Iris pigment epithelial cell (primary cell): ENCODE data around the gene HADH.
A peak's percentile ranks its signal among the peaks of the same experiment; 100 is the strongest.
"Not testable (repeated sequence)": the region's sequence is repeated elsewhere in the genome, so short reads cannot be mapped to it uniquely, and the experiment has no call there.

Experiments
- DNase-seq: peaks from one replicate; pipeline ENCODE4 v3.0.0-alpha.2; 2011; ENCODE audit warnings: low read depth

The HADH gene

GRCh38 chr4:107996949-107997788 is 7.5 kb downstream of the HADH start:
- DNase-seq, result peak; percentile 26

GRCh38 chr4:107997794-107998193 is 8.1 kb downstream of the HADH start:
- no peak for DNase-seq

- DNase-seq, result peak; percentile 63
Observed at GRCh38 chr4:107999932-108000539, 10.3 kb downstream of the HADH start.

GRCh38 chr4:108001540-108002135 is 11.9 kb downstream of the HADH start:
- peak; percentile 15 for DNase-seq

- DNase-seq, result no peak
Observed at GRCh38 chr4:108003982-108004515, 14.4 kb downstream of the HADH start.

- no peak for DNase-seq
Observed at GRCh38 chr4:108004646-108005045, 15.0 kb downstream of the HADH start.

GRCh38 chr4:108005807-108006206 is 16.1 kb downstream of the HADH start:
- no peak for DNase-seq

GRCh38 chr4:108006361-108006760 is 16.7 kb downstream of the HADH start:
- DNase-seq, result no peak

GRCh38 chr4:108007984-108008383 is 18.3 kb downstream of the HADH start:
- DNase-seq, result no peak

- peak; percentile 31 for DNase-seq
Observed at GRCh38 chr4:108008721-108009120, 19.0 kb downstream of the HADH start.

GRCh38 chr4:108010167-108010566 is 20.5 kb downstream of the HADH start:
- peak; percentile 73 for DNase-seq

- DNase-seq, result not testable (repeated sequence)
Observed at GRCh38 chr4:108012382-108012781, 22.7 kb downstream of the HADH start.

GRCh38 chr4:108013327-108013726 is 23.6 kb downstream of the HADH start:
- DNase-seq, result no peak

GRCh38 chr4:108013955-108014354 is 24.3 kb downstream of the HADH start:
- no peak for DNase-seq

GRCh38 chr4:108018040-108018883 is 28.6 kb downstream of the HADH start:
- DNase-seq, result peak; percentile 75

- DNase-seq, result no peak
Observed at GRCh38 chr4:108018884-108019187, 29.1 kb downstream of the HADH start.

- DNase-seq, result no peak
Observed at GRCh38 chr4:108024085-108024877, 34.6 kb downstream of the HADH start.

GRCh38 chr4:108024878-108025165 is 35.1 kb downstream of the HADH start:
- DNase-seq, result no peak

- DNase-seq, result no peak
Observed at GRCh38 chr4:108029016-108029720, 39.5 kb downstream of the HADH start.

GRCh38 chr4:108029731-108030130 is 40.0 kb downstream of the HADH start:
- DNase-seq, result no peak

GRCh38 chr4:108030332-108030731 is 40.6 kb downstream of the HADH start:
- peak; percentile 80 for DNase-seq
